ENCODE results near the gene FIGN. TPM values are rescaled to one million over a fixed set of nuclear protein-coding genes. Genes with fewer than 3 reads are reported as not detected.

FIGN gene, protein sequence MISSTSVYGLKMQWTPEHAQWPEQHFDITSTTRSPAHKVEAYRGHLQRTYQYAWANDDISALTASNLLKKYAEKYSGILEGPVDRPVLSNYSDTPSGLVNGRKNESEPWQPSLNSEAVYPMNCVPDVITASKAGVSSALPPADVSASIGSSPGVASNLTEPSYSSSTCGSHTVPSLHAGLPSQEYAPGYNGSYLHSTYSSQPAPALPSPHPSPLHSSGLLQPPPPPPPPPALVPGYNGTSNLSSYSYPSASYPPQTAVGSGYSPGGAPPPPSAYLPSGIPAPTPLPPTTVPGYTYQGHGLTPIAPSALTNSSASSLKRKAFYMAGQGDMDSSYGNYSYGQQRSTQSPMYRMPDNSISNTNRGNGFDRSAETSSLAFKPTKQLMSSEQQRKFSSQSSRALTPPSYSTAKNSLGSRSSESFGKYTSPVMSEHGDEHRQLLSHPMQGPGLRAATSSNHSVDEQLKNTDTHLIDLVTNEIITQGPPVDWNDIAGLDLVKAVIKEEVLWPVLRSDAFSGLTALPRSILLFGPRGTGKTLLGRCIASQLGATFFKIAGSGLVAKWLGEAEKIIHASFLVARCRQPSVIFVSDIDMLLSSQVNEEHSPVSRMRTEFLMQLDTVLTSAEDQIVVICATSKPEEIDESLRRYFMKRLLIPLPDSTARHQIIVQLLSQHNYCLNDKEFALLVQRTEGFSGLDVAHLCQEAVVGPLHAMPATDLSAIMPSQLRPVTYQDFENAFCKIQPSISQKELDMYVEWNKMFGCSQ
- total RNA-seq: not detected

DNA sequence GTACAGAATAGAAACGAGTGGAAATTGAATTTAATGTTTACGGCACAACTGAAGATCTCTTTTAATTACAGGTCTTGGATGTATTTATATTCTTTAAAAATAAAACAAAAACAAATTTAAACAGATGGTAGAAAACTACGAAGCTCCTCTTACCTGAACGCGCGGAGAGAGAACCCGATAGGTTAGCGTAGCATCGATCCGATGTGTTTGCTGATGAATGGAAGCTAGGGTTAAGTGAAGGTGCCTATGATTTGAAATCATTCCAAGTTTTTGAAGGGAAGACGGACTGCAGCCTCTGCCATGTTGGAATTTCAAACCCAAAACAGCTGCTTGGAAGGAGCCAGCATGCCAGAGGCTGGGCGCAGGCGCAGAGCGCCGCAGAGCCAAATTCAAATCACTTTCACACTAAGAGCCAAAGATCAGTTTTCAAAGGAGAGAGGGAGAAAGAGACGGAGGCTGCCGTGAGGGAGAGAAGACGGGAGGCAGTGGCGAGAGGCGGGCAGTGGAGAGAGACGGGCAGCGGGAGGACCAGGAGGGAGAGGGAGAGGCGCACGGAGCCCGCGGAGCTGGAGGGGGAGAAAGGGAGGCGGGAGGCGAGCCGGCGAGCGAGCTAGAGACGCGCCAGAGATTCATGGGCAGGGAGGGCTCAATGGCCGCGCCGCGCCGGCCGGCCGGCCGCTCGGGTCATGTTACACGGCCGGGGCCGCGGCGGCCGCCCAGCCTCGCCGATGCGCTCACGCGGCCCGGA, at the start of gene FIGN:
TSS of gene FIGN (minus strand) at position 324 of the 748 bp plus-strand sequence. CDS start 1,081 bp downstream, outside the sequence.
- H3K4me1 Mint-ChIP-seq: peaks cover 3% of the 10 kb centered on the region
- POLR2A ChIA-PET: no interaction called here
- peaks cover 20% of the 10 kb centered on the region for H3K27me3 Mint-ChIP-seq
- no peak for DNase-seq
- no peak within 1 kb of the TSS for H3K27ac Mint-ChIP-seq
- CTCF ChIA-PET: no interaction called here
- H3K9me3 Mint-ChIP-seq: no peaks in the 10 kb centered on the region
- no peak within 1 kb of the TSS for H3K4me3 Mint-ChIP-seq
- H3K36me3 Mint-ChIP-seq (ENCODE audit: low read depth): no peaks in the 10 kb centered on the region

DNA sequence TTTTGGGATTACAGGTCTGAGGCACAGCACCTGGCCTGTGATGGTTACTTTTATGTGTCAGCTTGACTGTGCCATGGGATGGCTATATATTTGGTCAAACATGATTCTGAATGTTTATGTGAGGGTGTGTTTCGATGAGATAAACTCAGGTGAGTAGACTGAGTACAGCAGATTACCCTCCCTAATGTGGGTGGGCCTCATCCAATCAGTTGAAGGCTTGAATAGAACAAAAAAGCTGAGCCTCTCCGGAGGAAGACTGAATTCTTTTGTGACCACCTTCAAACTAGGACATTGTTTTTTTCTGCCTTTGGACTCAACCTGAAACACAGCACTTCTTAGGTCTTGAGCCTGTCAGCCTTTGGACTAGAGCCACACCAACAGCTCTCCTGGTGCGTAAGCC, 49.4 kb upstream of the FIGN start:
- Mint-ChIP-seq H3K36me3 (ENCODE audit: low read depth) (no peaks in the 10 kb centered on the region), H3K4me3 (no peak overlapping the region), H3K4me1 (no peaks in the 10 kb centered on the region), H3K27me3 (no peaks in the 10 kb centered on the region), H3K27ac (no peak overlapping the region), H3K9me3 (peaks cover 12% of the 10 kb centered on the region)
- CTCF ChIA-PET: no interaction called here
- DNase-seq: no peak
- POLR2A ChIA-PET: no interaction called here

DNA sequence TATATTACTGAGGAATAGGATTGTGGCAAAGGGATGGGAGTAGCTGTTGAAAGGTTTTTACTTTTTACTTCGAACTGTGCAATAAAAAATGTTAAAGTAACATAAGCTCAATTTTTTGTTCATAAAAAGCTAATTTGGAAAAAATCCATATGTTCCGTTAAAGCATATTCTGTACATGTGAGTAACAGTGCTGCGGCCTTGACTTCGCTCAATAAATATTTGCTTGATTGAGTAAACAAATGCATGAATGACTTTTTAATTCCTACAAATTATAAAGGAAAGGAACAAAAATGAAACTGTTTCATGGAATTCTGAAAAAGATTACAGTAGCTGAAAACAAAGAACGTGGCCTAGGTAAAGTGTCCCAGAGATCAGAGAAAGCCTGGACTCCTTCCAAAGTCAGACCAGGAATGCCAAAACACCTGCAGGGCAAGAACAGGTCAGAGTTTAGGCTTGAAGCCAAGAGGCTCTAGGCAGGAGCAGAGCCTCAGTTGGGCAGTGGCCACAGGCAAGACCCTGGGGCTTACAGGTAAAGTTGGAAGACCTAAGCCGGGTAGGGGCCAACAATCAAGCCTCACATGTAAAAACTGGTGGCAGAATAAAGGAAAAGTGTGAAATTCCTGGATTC, 44.3 kb upstream of the FIGN start:
- Mint-ChIP-seq H3K4me3 (no peak overlapping the region), H3K27ac (no peak overlapping the region), H3K4me1 (no peaks in the 10 kb centered on the region), H3K9me3 (peaks cover 17% of the 10 kb centered on the region), H3K36me3 (ENCODE audit: low read depth) (no peaks in the 10 kb centered on the region), H3K27me3 (no peaks in the 10 kb centered on the region)
- CTCF ChIA-PET: no interaction called here
- no peak for DNase-seq
- POLR2A ChIA-PET: no interaction called here

DNA sequence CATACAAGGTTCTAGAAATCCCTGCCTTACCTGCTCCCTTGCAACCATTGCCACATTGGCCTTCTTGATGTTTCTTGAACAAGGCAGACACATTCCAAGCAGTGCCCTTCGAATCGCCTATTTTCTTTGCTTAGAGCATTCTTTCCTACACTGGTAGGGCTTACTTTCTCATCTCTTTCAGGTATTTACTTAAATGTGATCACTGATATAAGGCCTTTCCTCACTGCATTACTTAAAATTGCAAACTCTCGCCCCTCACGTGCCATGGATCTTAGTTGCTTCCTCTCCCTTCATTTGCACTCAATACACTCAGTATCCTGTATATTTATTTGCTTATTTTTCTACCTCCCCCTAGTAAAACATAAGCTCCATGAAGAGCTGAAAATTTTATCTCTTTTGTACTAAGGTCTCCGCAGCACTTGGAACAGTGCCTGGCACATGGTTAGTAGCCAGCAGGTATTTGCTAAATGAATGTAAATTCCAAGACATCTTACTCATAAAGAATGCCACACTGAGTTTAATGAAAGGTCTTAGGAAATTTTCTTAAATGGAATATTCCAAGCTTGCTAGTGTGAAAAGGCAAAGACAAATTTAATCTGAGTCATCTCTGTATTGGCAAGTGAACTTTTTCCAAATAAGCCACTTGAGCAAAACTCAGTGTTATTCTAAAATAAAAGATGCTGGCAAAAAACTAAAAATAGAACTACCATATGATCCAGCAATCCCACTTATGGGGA, 42.4 kb upstream of the FIGN start:
- Mint-ChIP-seq H3K36me3 (ENCODE audit: low read depth) (no peaks in the 10 kb centered on the region), H3K4me3 (no peak overlapping the region), H3K9me3 (peaks cover 13% of the 10 kb centered on the region), H3K4me1 (no peaks in the 10 kb centered on the region), H3K27ac (no peak overlapping the region), H3K27me3 (no peaks in the 10 kb centered on the region)
- no peak for DNase-seq
- ChIA-PET POLR2A (no interaction called here), CTCF (no interaction called here)

DNA sequence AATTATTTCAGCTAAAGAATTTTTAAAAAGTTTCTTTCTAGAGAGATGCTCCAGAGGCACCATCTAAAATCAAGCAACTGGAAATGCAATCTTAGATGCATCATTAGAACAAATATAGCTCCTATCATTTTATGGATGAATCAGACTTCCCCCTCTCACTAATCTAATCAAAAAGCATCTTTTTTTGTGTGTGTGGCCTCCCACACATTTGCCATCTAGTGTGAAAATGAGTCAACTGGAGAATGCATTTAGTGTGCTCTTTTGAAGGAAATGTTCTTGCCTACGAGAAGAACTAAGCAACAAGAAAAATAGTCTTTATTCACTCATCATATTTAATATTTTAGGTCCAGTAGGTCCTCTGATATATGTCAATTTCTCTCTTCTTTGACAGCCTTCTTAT, 39.5 kb upstream of the FIGN start:
- ChIA-PET POLR2A (no interaction called here), CTCF (no interaction called here)
- no peaks in the 10 kb centered on the region for H3K36me3 Mint-ChIP-seq (ENCODE audit: low read depth)
- DNase-seq: no peak
- H3K27ac Mint-ChIP-seq: no peak overlapping the region
- no peaks in the 10 kb centered on the region for H3K27me3 Mint-ChIP-seq
- no peak overlapping the region for H3K4me3 Mint-ChIP-seq
- no peaks in the 10 kb centered on the region for H3K4me1 Mint-ChIP-seq
- peaks cover 9% of the 10 kb centered on the region for H3K9me3 Mint-ChIP-seq

DNA sequence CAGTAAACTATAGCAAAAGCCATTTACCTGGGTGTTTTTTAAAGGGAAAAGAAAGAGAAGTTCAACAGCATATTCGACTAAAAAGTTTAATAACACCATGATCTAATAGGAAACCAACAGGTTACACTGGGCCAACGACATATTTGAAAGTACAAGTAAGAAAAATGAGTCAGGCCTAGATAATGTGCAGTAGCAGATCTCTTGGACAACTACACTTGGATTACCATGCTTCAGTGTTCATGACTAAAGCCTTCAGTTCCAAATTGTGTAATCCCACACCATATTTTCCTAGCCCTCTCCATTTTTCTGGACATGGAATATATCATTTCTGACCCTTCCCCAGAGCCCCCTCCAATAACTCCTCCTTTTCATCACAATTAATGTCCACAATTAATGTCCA, 39.1 kb upstream of the FIGN start:
- Mint-ChIP-seq H3K4me1 (no peaks in the 10 kb centered on the region), H3K27me3 (no peaks in the 10 kb centered on the region), H3K9me3 (peaks cover 9% of the 10 kb centered on the region), H3K36me3 (ENCODE audit: low read depth) (no peaks in the 10 kb centered on the region), H3K4me3 (no peak overlapping the region), H3K27ac (no peak overlapping the region)
- ChIA-PET CTCF (no interaction called here), POLR2A (no interaction called here)
- no peak for DNase-seq

DNA sequence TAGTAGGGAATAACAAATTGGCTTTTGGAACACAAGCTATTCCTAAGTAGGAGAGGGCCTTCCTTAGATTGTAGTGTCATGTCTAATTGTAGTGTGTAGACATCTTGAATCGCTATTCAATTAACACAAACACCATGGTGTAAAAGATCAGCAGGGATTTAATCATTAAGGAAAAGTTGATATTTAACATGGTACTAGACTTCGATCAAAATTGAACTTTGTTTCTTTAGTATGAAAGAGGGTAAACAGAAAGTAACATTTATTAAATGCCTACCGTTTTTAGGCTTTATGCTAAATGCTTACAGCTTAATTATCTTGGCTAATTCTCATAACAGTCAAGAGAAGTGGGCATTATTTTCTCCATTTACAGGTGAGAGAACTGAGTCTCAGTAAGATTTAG, 37.5 kb upstream of the FIGN start:
- no peak for DNase-seq
- no peaks in the 10 kb centered on the region for H3K27me3 Mint-ChIP-seq
- ChIA-PET CTCF (no interaction called here), POLR2A (no interaction called here)
- H3K9me3 Mint-ChIP-seq: peaks cover 9% of the 10 kb centered on the region
- no peaks in the 10 kb centered on the region for H3K4me1 Mint-ChIP-seq
- H3K36me3 Mint-ChIP-seq (ENCODE audit: low read depth): no peaks in the 10 kb centered on the region
- H3K4me3 Mint-ChIP-seq: no peak overlapping the region
- H3K27ac Mint-ChIP-seq: no peak overlapping the region

DNA sequence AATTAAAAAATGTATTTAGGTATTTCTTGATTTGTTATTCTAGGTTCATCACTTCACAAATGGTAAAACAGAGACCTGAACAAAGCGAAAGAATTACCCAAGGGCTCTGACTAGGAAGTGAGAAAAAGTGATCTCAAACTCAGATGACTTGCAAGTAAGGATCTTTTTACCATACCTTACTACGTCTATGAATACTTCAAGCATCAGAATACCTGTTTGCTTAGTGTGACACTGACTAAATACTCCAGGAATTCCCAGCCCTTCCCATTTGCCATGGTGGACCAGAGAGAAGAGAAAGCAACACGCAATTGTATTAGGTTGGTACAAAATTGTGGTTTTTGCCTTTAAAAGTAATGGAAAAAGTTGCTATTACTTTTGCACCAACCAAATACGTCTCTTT, 35.8 kb upstream of the FIGN start:
- H3K27me3 Mint-ChIP-seq: no peaks in the 10 kb centered on the region
- CTCF ChIA-PET: no interaction called here
- H3K4me1 Mint-ChIP-seq: no peaks in the 10 kb centered on the region
- POLR2A ChIA-PET: no interaction called here
- DNase-seq: no peak
- H3K27ac Mint-ChIP-seq: no peak overlapping the region
- H3K9me3 Mint-ChIP-seq: peaks cover 6% of the 10 kb centered on the region
- no peak overlapping the region for H3K4me3 Mint-ChIP-seq
- H3K36me3 Mint-ChIP-seq (ENCODE audit: low read depth): no peaks in the 10 kb centered on the region

DNA sequence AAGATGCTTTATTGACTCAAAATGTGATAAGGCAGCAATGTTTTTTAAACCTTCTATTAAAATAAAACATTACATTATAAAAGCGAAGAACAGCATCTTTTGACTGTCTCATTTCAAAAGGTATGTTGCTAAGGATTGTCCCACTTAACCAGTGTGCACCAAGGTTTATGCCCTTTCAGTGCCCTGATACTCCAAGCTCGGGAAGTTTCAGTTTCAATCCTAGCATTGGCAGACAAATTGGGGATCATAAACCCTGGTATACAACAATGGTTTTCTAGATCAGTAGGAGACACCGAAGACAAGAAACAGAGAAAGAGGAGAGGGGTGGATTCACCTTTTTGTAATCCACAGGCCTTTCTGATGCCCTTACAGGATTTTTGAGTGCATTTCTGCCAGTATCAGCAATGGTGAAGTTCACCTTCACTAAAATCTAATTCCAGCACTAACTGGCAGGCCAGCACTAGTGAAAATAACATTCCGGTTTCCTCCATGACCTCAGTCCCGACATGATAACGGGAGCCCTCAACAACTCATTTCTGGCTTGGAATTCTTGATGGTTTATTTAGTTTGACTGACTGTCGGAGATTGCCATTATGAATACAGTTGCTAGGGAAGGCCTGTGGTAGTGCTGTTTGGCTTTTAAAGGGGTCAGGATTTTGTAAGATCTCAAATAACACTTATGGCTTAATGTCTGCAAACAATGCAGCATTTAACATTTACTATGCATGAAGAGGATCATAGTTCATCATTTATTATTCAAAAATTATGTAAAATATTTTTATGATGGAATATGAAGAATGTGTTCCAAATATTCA, 33.3 kb upstream of the FIGN start:
- H3K4me3 Mint-ChIP-seq: no peak overlapping the region
- no peaks in the 10 kb centered on the region for H3K27me3 Mint-ChIP-seq
- DNase-seq: no peak
- no peaks in the 10 kb centered on the region for H3K4me1 Mint-ChIP-seq
- H3K9me3 Mint-ChIP-seq: peaks cover 14% of the 10 kb centered on the region
- no peak overlapping the region for H3K27ac Mint-ChIP-seq
- ChIA-PET CTCF (no interaction called here), POLR2A (no interaction called here)
- no peaks in the 10 kb centered on the region for H3K36me3 Mint-ChIP-seq (ENCODE audit: low read depth)

DNA sequence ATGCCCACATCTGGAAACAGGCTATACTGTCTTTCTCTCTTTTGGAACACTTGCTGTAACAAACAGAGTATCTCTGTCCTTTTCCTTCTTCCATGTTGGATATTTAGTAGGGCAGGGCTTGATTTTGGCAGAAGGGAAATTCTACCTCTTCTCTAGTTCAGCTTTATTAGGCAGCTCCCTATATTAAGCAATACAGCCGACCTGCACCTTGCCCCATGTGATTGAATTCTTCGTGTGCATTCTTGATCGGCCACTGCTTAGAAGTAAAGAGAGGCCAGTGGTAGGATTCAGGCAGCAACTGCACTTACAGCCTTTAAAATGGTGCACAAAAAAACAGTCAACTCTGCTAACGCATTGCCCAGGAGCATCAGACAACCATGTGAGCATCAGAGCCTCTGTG, 31.3 kb upstream of the FIGN start:
- no peaks in the 10 kb centered on the region for H3K27me3 Mint-ChIP-seq
- no peak overlapping the region for H3K4me3 Mint-ChIP-seq
- no peak overlapping the region for H3K27ac Mint-ChIP-seq
- H3K9me3 Mint-ChIP-seq: peaks cover 14% of the 10 kb centered on the region
- CTCF ChIA-PET: interaction anchor here (0.7 kb wide), 1 partner anchor 483 kb away, joined by 6 read pairs; no protein-coding TSS in a partner anchor
- H3K36me3 Mint-ChIP-seq (ENCODE audit: low read depth): no peaks in the 10 kb centered on the region
- DNase-seq: no peak
- H3K4me1 Mint-ChIP-seq: no peaks in the 10 kb centered on the region
- POLR2A ChIA-PET: no interaction called here

DNA sequence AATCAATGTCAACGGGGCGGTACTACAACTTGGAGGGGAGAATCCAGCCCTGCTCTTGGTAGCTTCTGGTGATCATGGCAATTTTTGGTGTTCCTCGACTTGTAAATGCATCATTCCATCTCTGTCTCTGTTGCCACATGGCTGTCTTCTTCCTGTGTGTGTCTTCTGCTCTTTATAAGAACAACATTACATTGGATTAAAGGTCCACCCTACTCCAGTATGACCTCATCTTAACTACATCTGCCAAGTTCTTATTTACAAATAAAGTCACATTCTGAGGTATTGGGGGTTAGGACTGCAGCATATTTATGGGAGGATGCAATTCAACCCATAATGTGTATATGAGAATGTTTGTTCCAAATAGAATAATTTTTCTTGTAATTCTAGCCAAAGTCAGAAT, 28.8 kb upstream of the FIGN start:
- no peaks in the 10 kb centered on the region for H3K36me3 Mint-ChIP-seq (ENCODE audit: low read depth)
- H3K9me3 Mint-ChIP-seq: peaks cover 12% of the 10 kb centered on the region
- no peaks in the 10 kb centered on the region for H3K4me1 Mint-ChIP-seq
- no peak for DNase-seq
- no peaks in the 10 kb centered on the region for H3K27me3 Mint-ChIP-seq
- H3K4me3 Mint-ChIP-seq: no peak overlapping the region
- ChIA-PET CTCF (no interaction called here), POLR2A (no interaction called here)
- no peak overlapping the region for H3K27ac Mint-ChIP-seq

DNA sequence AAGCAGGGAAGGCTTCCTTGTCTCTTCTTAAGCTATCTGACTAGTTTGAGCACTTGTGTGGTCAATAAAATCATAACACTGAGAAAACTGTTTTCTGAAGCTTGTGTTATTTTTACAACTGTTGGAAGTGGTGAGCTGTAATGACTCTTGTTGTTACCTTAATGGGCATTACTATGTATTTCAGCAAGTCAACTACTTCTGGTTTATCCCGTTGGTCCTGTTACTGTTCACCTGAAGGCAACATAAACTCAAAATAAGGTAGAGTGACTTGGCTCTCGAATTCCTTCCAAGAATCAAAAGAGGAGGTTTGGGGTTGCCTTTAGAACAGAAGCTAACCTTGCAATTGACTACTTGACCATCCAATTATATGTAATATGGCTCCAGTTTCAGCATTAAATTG, 23.2 kb upstream of the FIGN start:
- Mint-ChIP-seq H3K36me3 (ENCODE audit: low read depth) (no peaks in the 10 kb centered on the region), H3K4me3 (no peak overlapping the region), H3K9me3 (peaks cover 11% of the 10 kb centered on the region), H3K27ac (no peak overlapping the region), H3K27me3 (no peaks in the 10 kb centered on the region), H3K4me1 (no peaks in the 10 kb centered on the region)
- POLR2A ChIA-PET: no interaction called here
- no peak for DNase-seq
- CTCF ChIA-PET: no interaction called here
